ENCODE results near the gene ZNF281. TPM values are rescaled to one million over a fixed set of nuclear protein-coding genes. Genes with fewer than 3 reads are reported as not detected.

The ZNF281 gene
- 10 to 100 TPM; 15.3 to 24.7 (median 18.5) TPM for total RNA-seq

GRCh38 chr1:200409761-200410565, at the start of gene ZNF281:
ZNF281 (minus strand) TSS chr1:200410036; CDS start chr1:200409705, 331 bp downstream.
- intact Hi-C loops (cut with DNase I; ENCODE audit: low total_unique reads): no loop called here
- no peaks in the 10 kb centered on the region for H3K36me3 ChIP-seq
- peak within 1 kb of the TSS; percentile 85 to 92 for H3K4me3 ChIP-seq
- TF ChIP-seq CTCF (IDR thresholded peaks at IDR 0.05) (no peak), POLR2A (IDR thresholded peaks at IDR 0.05) (peak; percentile 71 to 73)
- H3K27ac ChIP-seq: peak within 1 kb of the TSS; percentile 78 to 85
- no peaks in the 10 kb centered on the region for H3K9me3 ChIP-seq
- DNase-seq: peak; percentile 91
- peaks cover 5 to 10% of the 10 kb centered on the region in 2 donors for H3K4me1 ChIP-seq
- no peaks in the 10 kb centered on the region for H3K27me3 ChIP-seq

- intact Hi-C loops (cut with DNase I; ENCODE audit: low total_unique reads): no loop called here
Measured at GRCh38 chr1:200458780-200459179, 48.9 kb upstream of the ZNF281 start.

GRCh38 chr1:200457810-200458209, 48.0 kb upstream of the ZNF281 start:
- Histone ChIP-seq H3K36me3 (no peaks in the 10 kb centered on the region), H3K4me1 (no peaks in the 10 kb centered on the region), H3K4me3 (no peak overlapping the region), H3K27me3 (no peaks in the 10 kb centered on the region), H3K9me3 (no peaks in the 10 kb centered on the region), H3K27ac (no peak overlapping the region)
- TF ChIP-seq CTCF (IDR thresholded peaks at IDR 0.05): no peak
- no peak for DNase-seq
- intact Hi-C loops (cut with DNase I; ENCODE audit: low total_unique reads): no loop called here

More at GRCh38 chr1:200458780-200459179, 48.9 kb upstream of the ZNF281 start:
- Histone ChIP-seq H3K9me3 (no peaks in the 10 kb centered on the region), H3K27me3 (no peaks in the 10 kb centered on the region), H3K36me3 (no peaks in the 10 kb centered on the region), H3K4me1 (no peaks in the 10 kb centered on the region), H3K27ac (no peak overlapping the region), H3K4me3 (no peak overlapping the region)
- DNase-seq: no peak
- TF ChIP-seq POLR2A (IDR thresholded peaks at IDR 0.05): no peak
- no peak for TF ChIP-seq CTCF (IDR thresholded peaks at IDR 0.05)

- Histone ChIP-seq H3K4me3 (no peak overlapping the region), H3K27me3 (no peaks in the 10 kb centered on the region), H3K27ac (no peak overlapping the region), H3K36me3 (no peaks in the 10 kb centered on the region), H3K4me1 (no peaks in the 10 kb centered on the region), H3K9me3 (no peaks in the 10 kb centered on the region)
- no peak for DNase-seq
- intact Hi-C loops (cut with DNase I; ENCODE audit: low total_unique reads): no loop called here
- TF ChIP-seq POLR2A (IDR thresholded peaks at IDR 0.05) (no peak), CTCF (IDR thresholded peaks at IDR 0.05) (no peak)
Measured at GRCh38 chr1:200454425-200454824, 44.6 kb upstream of the ZNF281 start.

GRCh38 chr1:200453553-200453905, 43.7 kb upstream of the ZNF281 start:
- no peak overlapping the region for H3K4me3 ChIP-seq
- H3K36me3 ChIP-seq: no peaks in the 10 kb centered on the region
- H3K27ac ChIP-seq: no peak overlapping the region
- intact Hi-C loops (cut with DNase I; ENCODE audit: low total_unique reads): no loop called here
- H3K9me3 ChIP-seq: no peaks in the 10 kb centered on the region
- H3K27me3 ChIP-seq: no peaks in the 10 kb centered on the region
- DNase-seq: no peak
- TF ChIP-seq CTCF (IDR thresholded peaks at IDR 0.05) (no peak), POLR2A (IDR thresholded peaks at IDR 0.05) (no peak)
- no peaks in the 10 kb centered on the region for H3K4me1 ChIP-seq

Measured in uterus (tissue), 4 donors.